B cell (primary cell): ENCODE data around the gene NPFFR2. TPM values are rescaled to one million over a fixed set of nuclear protein-coding genes. Genes with fewer than 3 reads are reported as not detected.
"Not testable (repeated sequence)": the region's sequence is repeated elsewhere in the genome, so short reads cannot be mapped to it uniquely, and the experiment has no call there.

ENCODE experiments used
- ATAC-seq: fragments of 200-7000 bp; cut with Tn5 transposase; one replicate; pipeline ENCODE4 v1.10.0; 2021; ENCODE audit warnings: low read depth, mild to moderate bottlenecking, moderate number of reproducible peaks, moderate library complexity
- CTCF ChIA-PET: fragments of 350-600 bp; sonication (Branson Sonifier 250); formaldehyde crosslinking; loops from one replicate; lab custom pipeline; 2021; ENCODE audit warnings: antibody characterized with exemption, inconsistent platforms; lab: Charles Lee
- POLR2A ChIA-PET: fragments of 350-600 bp; sonication (Branson Sonifier 250); formaldehyde crosslinking; loops from one replicate; lab custom pipeline; 2021; ENCODE audit warnings: antibody characterized with exemption; lab: Charles Lee
- DNase-seq: peaks from one replicate; pipeline ENCODE4 v3.0.0; 2013
- H2AFZ ChIP-seq: 2 replicates; pipeline ENCODE4 v1.6.1; 2012; ENCODE audit warnings: mild to moderate bottlenecking, low read depth, low read length; ENCODE audit not compliant: insufficient read depth, poor library complexity, severe bottlenecking
- H3K27ac ChIP-seq, 2 donors: 1 replicate in 1 of 2; 2 replicates in 1 of 2; pipeline ENCODE4 v1.5.1; 2012 to 2013; ENCODE audit warnings: low read length in 2 of 2, mild to moderate bottlenecking in 2 of 2, moderate library complexity in 1 of 2
- H3K27me3 ChIP-seq, 4 experiments: fragments of 200-600 bp in 1 of 4; sonication (generic) in 1 of 4; replicated peaks in 1 of 4; 1 replicate in 2 of 4; 2 replicates in 2 of 4; pipeline versions ENCODE4 v1.6.1 to v1.7.0; 2013 to 2016; ENCODE audit warnings: low read length in 3 of 4, mild to moderate bottlenecking in 2 of 4, mixed read lengths in 1 of 4, moderate library complexity in 1 of 4; ENCODE audit not compliant: insufficient read depth in 4 of 4, control insufficient read depth in 3 of 4; ENCODE audit errors: control extremely low read depth in 1 of 4
- H3K36me3 ChIP-seq, 2 experiments: replicated peaks in 1 of 2; 1 replicate in 1 of 2; 2 replicates in 1 of 2; pipeline versions ENCODE4 v1.6.1 to v1.7.1; 2013; ENCODE audit warnings: low read length in 1 of 2; ENCODE audit not compliant: insufficient read depth in 2 of 2, control insufficient read depth in 1 of 2; ENCODE audit errors: control extremely low read depth in 1 of 2, extremely low read depth in 1 of 2
- H3K4me1 ChIP-seq, 2 donors: fragments of 200-600 bp in 1 of 2; sonication (generic) in 1 of 2; 1 replicate in 1 of 2; 2 replicates in 1 of 2; pipeline versions ENCODE4 v1.5.1 to v1.6.1; 2013 to 2017; ENCODE audit warnings: low read length in 2 of 2; ENCODE audit not compliant: control insufficient read depth in 2 of 2, insufficient read depth in 2 of 2
- H3K4me2 ChIP-seq: replicated peaks from 2 replicates; pipeline ENCODE3; 2012; ENCODE audit warnings: mild to moderate bottlenecking, low read depth, low read length; ENCODE audit not compliant: poor library complexity, severe bottlenecking
- H3K4me3 ChIP-seq, 5 experiments: fragments of 200-600 bp in 1 of 5; sonication (generic) in 1 of 5; 1 replicate in 3 of 5; 2 replicates in 2 of 5; pipeline versions ENCODE4 v1.5.1 to v1.7.0; 2011 to 2016; ENCODE audit warnings: low read length in 4 of 5, mild to moderate bottlenecking in 4 of 5, low read depth in 2 of 5, control low read depth in 1 of 5, moderate library complexity in 1 of 5; ENCODE audit not compliant: insufficient read depth in 1 of 5; ENCODE audit errors: control extremely low read depth in 1 of 5, extremely low read depth in 1 of 5
- H3K79me2 ChIP-seq: fragments of 200-600 bp; sonication (generic); one replicate; pipeline ENCODE4 v1.6.0; 2016; ENCODE audit warnings: low read length; ENCODE audit not compliant: control insufficient read depth, insufficient read depth
- H3K9ac ChIP-seq: fragments of 200-600 bp; sonication (generic); 2 replicates; pipeline ENCODE4 v1.6.1; 2017; ENCODE audit warnings: mild to moderate bottlenecking, low read length, moderate library complexity
- H3K9me3 ChIP-seq, 3 donors: one replicate each; pipeline versions ENCODE4 v1.6.1 to v1.7.1; 2013; ENCODE audit warnings: low read length in 2 of 3; ENCODE audit not compliant: control insufficient read depth in 2 of 3, insufficient read depth in 1 of 3; ENCODE audit errors: control extremely low read depth in 1 of 3
- H4K20me1 ChIP-seq: 2 replicates; pipeline ENCODE4 v1.6.0; 2012; ENCODE audit warnings: mild to moderate bottlenecking, low read length; ENCODE audit not compliant: insufficient read depth, control insufficient read depth, poor library complexity, severe bottlenecking
- H3K27ac Mint-ChIP-seq: one replicate; pipeline ENCODE4 v1.8.0; 2021; ENCODE audit warnings: mixed read lengths
- H3K27me3 Mint-ChIP-seq: one replicate; pipeline ENCODE4 v1.8.0; 2021; ENCODE audit warnings: mixed read lengths
- H3K4me1 Mint-ChIP-seq: one replicate; pipeline ENCODE4 v1.8.0; 2021; ENCODE audit warnings: mixed read lengths
- H3K4me3 Mint-ChIP-seq: one replicate; pipeline ENCODE4 v1.8.0; 2021; ENCODE audit warnings: mixed read lengths
- H3K9me3 Mint-ChIP-seq: one replicate; pipeline ENCODE4 v1.8.0; 2022; ENCODE audit warnings: mixed read lengths; ENCODE audit not compliant: insufficient read depth
- CTCF ChIP-seq: fragments of 200-600 bp; IDR thresholded peaks from one replicate; pipeline ENCODE4 v1.8.0; 2022; ENCODE audit warnings: antibody characterized with exemption, mild to moderate bottlenecking
- EZH2 ChIP-seq: IDR thresholded peaks from 2 replicates; pipeline ENCODE4 v1.6.1; 2012; ENCODE audit warnings: borderline replicate concordance, low read depth, mild to moderate bottlenecking, moderate library complexity, low read length; ENCODE audit not compliant: insufficient read depth, poor library complexity, severe bottlenecking
- WGBS: methylation state at CpG from one replicate; pipeline ENCODE4 v1.1.5; 2013; ENCODE audit warnings: missing lambda C conversion rate; ENCODE audit not compliant: insufficient coverage; 5-methylcytosine and 5-hydroxymethylcytosine counted together
- intact Hi-C: fragments of 100-400 bp; cut with micrococcal nuclease; formaldehyde crosslinking; loops from one replicate; pipeline ENCODE4 v1.10.0; 2022
- polyA plus RNA-seq: library from polyadenylated mRNA; depleted of rRNA; stranded (reverse); fragments of >200 nt; gene quantifications from 2 replicates; pipeline ENCODE4 v1.2.3, GENCODE V29; 2012
- total RNA-seq, 2 donors: library from RNA; stranded (reverse); fragments of 120-200 nt in 1 of 2; gene quantifications; 1 replicate in 1 of 2; 2 replicates in 1 of 2; pipeline versions ENCODE4 v1.2.3 to v1.2.4, GENCODE V29; 2013 to 2022

Gene NPFFR2
- total and polyA plus RNA-seq, 2 donors (not counting 1 experiment from before 2014, with no cell fraction given): not detected

- H3K4me2 ChIP-seq, intact Hi-C loops, H3K36me3 ChIP-seq, H3K9me3 Mint-ChIP-seq, H3K4me3 Mint-ChIP-seq, H3K9ac ChIP-seq, H3K27ac Mint-ChIP-seq, H3K79me2 ChIP-seq, H3K4me3 ChIP-seq, H3K9me3 ChIP-seq, H2AFZ ChIP-seq, H3K4me1 ChIP-seq, POLR2A ChIA-PET, DNase-seq, H3K27me3 Mint-ChIP-seq, H3K4me1 Mint-ChIP-seq, H4K20me1 ChIP-seq, H3K27me3 ChIP-seq, H3K27ac ChIP-seq, CTCF ChIA-PET, ATAC-seq: not testable (repeated sequence)
- WGBS: 97% methylated on average over 11 of the region's 14 CpGs
These were observed 137.5 kb downstream of the NPFFR2 start for GRCh38 chr4:72169285-72169684.

- Mint-ChIP-seq H3K9me3 (peaks cover 2% of the 10 kb centered on the region), H3K4me3 (no peak overlapping the region), H3K27me3 (no peaks in the 10 kb centered on the region), H3K27ac (no peak overlapping the region), H3K4me1 (no peaks in the 10 kb centered on the region)
- intact Hi-C loops: no loop called here
- no peak for TF ChIP-seq CTCF
- no peak for TF ChIP-seq EZH2
- H3K27me3 ChIP-seq: no peaks in the 10 kb centered on the region
- ChIA-PET CTCF (no interaction called here), POLR2A (no interaction called here)
- no peak overlapping the region for H2AFZ ChIP-seq
- no peaks in the 10 kb centered on the region for H3K4me1 ChIP-seq
- H3K9me3 ChIP-seq: no peaks in the 10 kb centered on the region
- H3K4me2 ChIP-seq: no peak overlapping the region
- no peaks in the 10 kb centered on the region for H3K79me2 ChIP-seq
- H4K20me1 ChIP-seq: no peaks in the 10 kb centered on the region
- H3K36me3 ChIP-seq: no peaks in the 10 kb centered on the region
- DNase-seq (no peak), ATAC-seq (no peak)
- H3K9ac ChIP-seq: no peak overlapping the region
- WGBS: 100% methylated on average over 2 of the region's 3 CpGs
- H3K27ac ChIP-seq: no peak overlapping the region
- no peak overlapping the region for H3K4me3 ChIP-seq
These were observed 138.1 kb downstream of the NPFFR2 start for GRCh38 chr4:72169861-72170260.
